ENCODE measurements around the gene SPAG9.

DNA sequence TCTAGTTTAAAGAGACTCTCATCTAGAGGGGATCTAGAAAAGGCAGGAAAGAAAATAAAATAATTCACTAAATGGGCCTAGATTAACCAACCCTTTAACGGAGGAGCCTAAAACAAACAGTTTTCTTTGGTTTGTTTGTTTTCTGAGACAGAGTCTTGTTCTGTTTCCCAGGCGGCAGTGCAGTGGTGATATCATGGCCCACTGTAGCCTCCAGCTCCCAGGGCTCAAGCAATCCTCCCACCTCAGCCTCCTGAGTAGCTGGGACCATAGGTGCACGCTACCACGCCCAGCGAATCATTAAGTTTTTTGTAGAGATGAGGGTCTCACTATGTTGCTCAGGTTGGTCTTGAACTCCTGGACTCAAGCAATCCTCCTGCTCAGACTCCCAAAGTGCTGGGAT lies 132.2 kb downstream of the SPAG9 start:
- no peak for TF ChIP-seq POLR2AphosphoS5 (IDR thresholded peaks at IDR 0.05)
- TF ChIP-seq, protein P1, sequence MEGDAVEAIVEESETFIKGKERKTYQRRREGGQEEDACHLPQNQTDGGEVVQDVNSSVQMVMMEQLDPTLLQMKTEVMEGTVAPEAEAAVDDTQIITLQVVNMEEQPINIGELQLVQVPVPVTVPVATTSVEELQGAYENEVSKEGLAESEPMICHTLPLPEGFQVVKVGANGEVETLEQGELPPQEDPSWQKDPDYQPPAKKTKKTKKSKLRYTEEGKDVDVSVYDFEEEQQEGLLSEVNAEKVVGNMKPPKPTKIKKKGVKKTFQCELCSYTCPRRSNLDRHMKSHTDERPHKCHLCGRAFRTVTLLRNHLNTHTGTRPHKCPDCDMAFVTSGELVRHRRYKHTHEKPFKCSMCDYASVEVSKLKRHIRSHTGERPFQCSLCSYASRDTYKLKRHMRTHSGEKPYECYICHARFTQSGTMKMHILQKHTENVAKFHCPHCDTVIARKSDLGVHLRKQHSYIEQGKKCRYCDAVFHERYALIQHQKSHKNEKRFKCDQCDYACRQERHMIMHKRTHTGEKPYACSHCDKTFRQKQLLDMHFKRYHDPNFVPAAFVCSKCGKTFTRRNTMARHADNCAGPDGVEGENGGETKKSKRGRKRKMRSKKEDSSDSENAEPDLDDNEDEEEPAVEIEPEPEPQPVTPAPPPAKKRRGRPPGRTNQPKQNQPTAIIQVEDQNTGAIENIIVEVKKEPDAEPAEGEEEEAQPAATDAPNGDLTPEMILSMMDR (IDR thresholded peaks at IDR 0.05): no peak
- no peak for TF ChIP-seq POLR2A (IDR thresholded peaks at IDR 0.05)
- TF ChIP-seq EP300 (IDR thresholded peaks at IDR 0.05): no peak

Data from upper lobe of left lung (tissue), 4 donors.